ENCODE measurements around the gene PPP1R12A.

PPP1R12A gene

DNA sequence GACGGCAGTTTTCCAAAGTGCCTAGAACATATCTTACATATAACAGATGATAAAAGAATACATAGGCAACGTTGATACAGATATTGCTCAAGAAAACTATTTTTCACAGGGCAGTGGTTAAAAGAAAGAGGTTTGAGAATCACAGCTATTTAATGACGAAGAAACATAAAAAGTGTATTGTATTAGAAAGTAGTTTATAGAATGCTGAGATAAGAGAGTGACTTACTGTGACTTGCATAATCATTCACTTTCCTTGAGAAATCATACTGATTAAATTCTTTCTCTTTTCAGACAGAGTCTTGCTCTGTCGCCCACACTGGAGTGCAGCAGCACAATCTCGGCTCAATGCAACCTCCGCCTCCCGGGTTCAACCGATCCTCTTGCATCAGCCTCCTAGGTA, 57.7 kb downstream of the PPP1R12A start:
- Histone ChIP-seq H3K4me1 (peaks cover 12% of the 10 kb centered on the region), H3K9me3 (ENCODE audit: control insufficient read depth, low read length) (no peaks in the 10 kb centered on the region), H3K36me3 (ENCODE audit: control insufficient read depth, insufficient read depth, low read length) (no peaks in the 10 kb centered on the region), H3K27me3 (ENCODE audit: control insufficient read depth, insufficient read depth, low read length) (no peaks in the 10 kb centered on the region), H3K4me2 (ENCODE audit: low read length) (no peak overlapping the region), H3K4me3 (ENCODE audit: low read depth, low read length) (no peak overlapping the region), H2AFZ (no peak overlapping the region), H3K9ac (no peak overlapping the region), H3K79me2 (peaks cover 30% of the 10 kb centered on the region), H3K27ac (no peak overlapping the region)
- TF ChIP-seq, protein P1, sequence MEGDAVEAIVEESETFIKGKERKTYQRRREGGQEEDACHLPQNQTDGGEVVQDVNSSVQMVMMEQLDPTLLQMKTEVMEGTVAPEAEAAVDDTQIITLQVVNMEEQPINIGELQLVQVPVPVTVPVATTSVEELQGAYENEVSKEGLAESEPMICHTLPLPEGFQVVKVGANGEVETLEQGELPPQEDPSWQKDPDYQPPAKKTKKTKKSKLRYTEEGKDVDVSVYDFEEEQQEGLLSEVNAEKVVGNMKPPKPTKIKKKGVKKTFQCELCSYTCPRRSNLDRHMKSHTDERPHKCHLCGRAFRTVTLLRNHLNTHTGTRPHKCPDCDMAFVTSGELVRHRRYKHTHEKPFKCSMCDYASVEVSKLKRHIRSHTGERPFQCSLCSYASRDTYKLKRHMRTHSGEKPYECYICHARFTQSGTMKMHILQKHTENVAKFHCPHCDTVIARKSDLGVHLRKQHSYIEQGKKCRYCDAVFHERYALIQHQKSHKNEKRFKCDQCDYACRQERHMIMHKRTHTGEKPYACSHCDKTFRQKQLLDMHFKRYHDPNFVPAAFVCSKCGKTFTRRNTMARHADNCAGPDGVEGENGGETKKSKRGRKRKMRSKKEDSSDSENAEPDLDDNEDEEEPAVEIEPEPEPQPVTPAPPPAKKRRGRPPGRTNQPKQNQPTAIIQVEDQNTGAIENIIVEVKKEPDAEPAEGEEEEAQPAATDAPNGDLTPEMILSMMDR (IDR thresholded peaks at IDR 0.05): no peak

DNA sequence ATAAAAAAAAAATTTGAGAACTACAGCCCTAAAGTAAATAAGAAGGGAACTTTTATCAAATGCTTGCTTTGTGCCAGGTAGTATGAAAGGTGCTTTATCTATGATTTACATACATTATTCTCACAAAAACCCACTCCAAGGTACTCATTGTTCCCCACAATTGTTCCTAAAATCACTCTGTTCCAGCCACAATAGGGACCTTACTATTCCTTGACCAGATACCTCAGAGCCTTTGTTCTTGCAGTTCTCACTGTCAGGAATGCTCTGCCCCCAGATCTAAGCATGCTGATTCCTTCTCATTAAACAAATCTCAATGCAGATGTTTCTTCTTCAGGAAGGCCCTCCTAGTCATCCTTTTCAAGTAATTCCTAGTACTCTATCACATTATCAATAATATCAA, 60.2 kb downstream of the PPP1R12A start:
- H3K4me3 ChIP-seq (ENCODE audit: low read depth, low read length): no peak overlapping the region
- H3K4me1 ChIP-seq: peaks cover 6% of the 10 kb centered on the region
- H3K27ac ChIP-seq: no peak overlapping the region
- H3K4me2 ChIP-seq (ENCODE audit: low read length): no peak overlapping the region
- TF ChIP-seq, protein P1 (IDR thresholded peaks at IDR 0.05): no peak
- H3K9me3 ChIP-seq (ENCODE audit: control insufficient read depth, low read length): no peaks in the 10 kb centered on the region
- no peaks in the 10 kb centered on the region for H3K36me3 ChIP-seq (ENCODE audit: control insufficient read depth, insufficient read depth, low read length)
- no peak overlapping the region for H3K9ac ChIP-seq
- peaks cover 17% of the 10 kb centered on the region for H3K79me2 ChIP-seq
- no peak overlapping the region for H2AFZ ChIP-seq
- H3K27me3 ChIP-seq (ENCODE audit: control insufficient read depth, insufficient read depth, low read length): no peaks in the 10 kb centered on the region

DNA sequence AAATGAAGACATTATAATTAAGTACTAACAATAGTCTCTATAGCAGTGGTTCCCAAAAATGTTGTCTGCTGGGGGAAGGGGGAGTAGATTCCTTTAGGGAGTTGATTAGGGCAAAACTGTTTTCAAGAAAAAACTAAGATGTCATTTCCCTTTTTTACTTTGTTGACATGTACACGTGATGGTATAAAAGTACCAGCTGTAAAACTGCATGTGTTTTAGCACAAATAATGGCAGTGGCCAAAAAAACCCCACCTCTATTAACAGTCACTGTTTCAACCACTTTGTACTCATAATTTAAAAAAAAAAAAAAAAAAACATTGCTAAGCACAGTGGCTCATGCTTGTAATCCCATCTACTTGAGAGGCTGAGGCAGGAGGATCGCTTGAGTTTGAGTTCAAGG, 61.7 kb downstream of the PPP1R12A start:
- Histone ChIP-seq H3K9me3 (ENCODE audit: control insufficient read depth, low read length) (no peaks in the 10 kb centered on the region), H3K9ac (no peak overlapping the region), H3K27me3 (ENCODE audit: control insufficient read depth, insufficient read depth, low read length) (no peaks in the 10 kb centered on the region), H3K4me3 (ENCODE audit: low read depth, low read length) (no peak overlapping the region), H3K4me1 (peaks cover 6% of the 10 kb centered on the region), H3K79me2 (peaks cover 13% of the 10 kb centered on the region), H3K36me3 (ENCODE audit: control insufficient read depth, insufficient read depth, low read length) (no peaks in the 10 kb centered on the region), H3K4me2 (ENCODE audit: low read length) (no peak overlapping the region), H3K27ac (no peak overlapping the region), H2AFZ (no peak overlapping the region)
- TF ChIP-seq, protein P1 (IDR thresholded peaks at IDR 0.05): no peak

DNA sequence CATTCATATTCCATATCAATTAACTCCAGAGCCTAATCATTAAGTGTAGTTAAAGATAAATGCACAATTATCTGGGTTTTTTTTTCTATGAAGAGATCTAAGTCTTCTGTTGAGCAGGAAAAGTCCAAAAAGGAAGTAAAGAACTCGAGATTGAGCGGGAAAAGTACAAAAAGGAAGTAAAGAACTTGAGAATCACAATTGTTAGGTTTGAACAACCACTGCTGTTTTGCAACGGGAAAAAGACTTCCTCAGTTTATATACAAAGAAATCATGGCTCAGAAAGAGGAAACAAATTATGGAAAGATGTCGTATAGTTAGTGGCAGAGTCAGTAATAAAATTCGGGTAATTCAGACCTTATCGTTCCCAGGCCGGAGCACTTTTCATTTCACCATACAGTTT, 63.3 kb downstream of the PPP1R12A start:
- Histone ChIP-seq H3K36me3 (ENCODE audit: control insufficient read depth, insufficient read depth, low read length) (no peaks in the 10 kb centered on the region), H3K27ac (no peak overlapping the region), H3K4me2 (ENCODE audit: low read length) (no peak overlapping the region), H3K9me3 (ENCODE audit: control insufficient read depth, low read length) (no peaks in the 10 kb centered on the region), H3K4me1 (peaks cover 6% of the 10 kb centered on the region), H3K27me3 (ENCODE audit: control insufficient read depth, insufficient read depth, low read length) (no peaks in the 10 kb centered on the region), H3K4me3 (ENCODE audit: low read depth, low read length) (no peak overlapping the region), H3K9ac (no peak overlapping the region), H3K79me2 (peaks cover 19% of the 10 kb centered on the region), H2AFZ (no peak overlapping the region)
- TF ChIP-seq, protein P1 (IDR thresholded peaks at IDR 0.05): no peak

DNA sequence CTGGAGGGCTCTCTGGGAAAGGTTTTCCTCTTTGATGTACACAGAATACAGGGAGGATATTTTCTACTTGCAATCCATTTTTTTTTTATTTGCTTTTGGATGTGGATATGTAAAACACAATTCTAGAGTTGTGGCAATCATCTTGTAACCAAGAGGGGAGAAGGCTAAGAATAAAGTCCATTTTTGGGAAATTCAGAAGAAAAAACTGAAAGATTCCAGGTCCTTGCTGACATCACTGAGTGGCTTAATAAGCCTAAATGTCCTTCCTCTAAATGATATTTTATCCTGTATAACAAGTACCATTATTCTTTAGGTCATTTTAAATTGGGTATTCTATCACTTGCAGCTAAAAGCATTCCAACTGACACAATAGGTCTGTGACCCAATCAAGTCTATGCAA, 64.0 kb downstream of the PPP1R12A start:
- Histone ChIP-seq H3K79me2 (peaks cover 26% of the 10 kb centered on the region), H3K4me1 (peaks cover 4% of the 10 kb centered on the region), H3K27me3 (ENCODE audit: control insufficient read depth, insufficient read depth, low read length) (no peaks in the 10 kb centered on the region), H3K4me3 (ENCODE audit: low read depth, low read length) (no peak overlapping the region), H3K4me2 (ENCODE audit: low read length) (no peak overlapping the region), H3K36me3 (ENCODE audit: control insufficient read depth, insufficient read depth, low read length) (no peaks in the 10 kb centered on the region), H3K27ac (no peak overlapping the region), H2AFZ (no peak overlapping the region), H3K9ac (no peak overlapping the region), H3K9me3 (ENCODE audit: control insufficient read depth, low read length) (no peaks in the 10 kb centered on the region)
- TF ChIP-seq, protein P1 (IDR thresholded peaks at IDR 0.05): no peak
